IPS-NIHi11 (cell line): ENCODE results near the gene SIRT6.
A peak's percentile ranks its signal among the peaks of the same experiment; 100 is the strongest.
"Not testable (repeated sequence)": the region's sequence is repeated elsewhere in the genome, so short reads cannot be mapped to it uniquely, and the experiment has no call there.

Experiments used
- DNase-seq: peaks from one replicate; pipeline ENCODE4 v3.0.0; 2012; ENCODE audit warnings: mixed read lengths, low spot score

Gene SIRT6

DNA sequence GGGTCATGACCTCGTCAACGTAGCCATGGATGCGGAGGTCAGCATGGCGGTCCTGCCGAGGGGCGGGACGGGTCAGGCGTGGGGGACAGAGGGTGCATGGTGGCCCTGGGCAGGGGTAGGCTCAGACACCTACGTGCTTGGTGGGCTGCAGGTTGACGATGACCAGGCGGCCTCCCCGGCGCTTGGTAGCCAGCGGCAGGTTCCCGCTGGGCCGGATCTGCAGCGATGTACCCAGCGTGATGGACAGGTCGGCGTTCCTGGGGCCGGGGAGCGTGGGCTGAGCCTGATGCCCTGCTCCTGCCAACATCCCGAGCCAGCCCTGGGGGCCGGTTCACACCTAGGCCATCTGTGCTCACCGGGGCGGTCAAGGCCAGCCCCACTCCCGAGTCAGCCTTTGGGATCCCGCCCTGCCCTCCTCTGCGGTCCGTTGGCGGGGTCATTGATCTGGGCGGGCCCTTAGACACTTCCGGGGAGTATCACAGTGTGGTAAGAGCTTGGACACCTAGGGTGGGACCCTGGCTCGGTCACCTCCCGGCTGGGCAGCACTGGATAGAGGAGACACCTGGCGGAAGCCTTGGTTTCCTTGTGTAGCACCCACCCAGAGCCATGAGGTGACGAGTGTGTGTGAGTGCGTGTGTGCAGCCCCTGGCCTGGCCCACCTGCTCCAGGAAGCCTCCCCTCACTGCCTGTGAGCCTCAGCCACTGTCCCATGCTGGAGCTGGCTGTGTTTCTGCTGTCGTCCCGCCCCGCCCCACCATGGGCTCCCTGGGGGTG is 7.3 kb downstream of the SIRT6 start:
- DNase-seq = no peak

DNA sequence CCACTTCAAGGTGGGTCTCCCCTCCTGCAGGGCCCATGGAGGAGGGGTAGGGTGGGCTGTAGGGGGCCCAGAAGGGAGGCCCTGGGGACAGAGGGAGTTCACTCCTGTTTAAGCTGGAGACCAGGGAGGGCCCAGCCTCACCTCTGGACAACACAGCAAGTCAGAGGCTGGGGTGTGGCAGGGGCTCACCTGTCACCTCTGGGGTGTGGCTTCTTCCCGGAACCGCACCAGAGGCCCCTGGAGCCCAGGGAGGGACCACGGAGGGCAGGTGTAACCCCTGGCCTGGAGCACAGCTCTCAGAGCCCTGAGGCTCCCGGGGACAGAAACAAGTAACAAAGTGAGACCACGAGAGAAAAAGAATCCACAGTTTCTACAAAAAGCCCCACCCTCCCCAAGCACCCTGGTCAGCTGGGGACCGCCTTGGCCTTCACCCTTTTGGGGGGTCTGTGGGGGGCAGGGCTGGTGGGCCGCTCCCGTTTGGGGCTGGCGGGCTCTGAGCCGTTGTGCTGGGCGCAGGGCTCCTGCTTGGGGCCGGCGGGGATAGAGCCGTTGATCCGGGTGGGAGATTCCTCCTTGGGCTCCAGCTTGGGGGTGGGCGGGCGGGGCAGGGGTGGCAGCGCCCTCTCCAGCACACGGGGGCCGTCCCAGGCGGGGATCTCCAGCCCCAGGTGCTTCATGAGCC is 8.0 kb downstream of the SIRT6 start:
- DNase-seq = no peak

DNA sequence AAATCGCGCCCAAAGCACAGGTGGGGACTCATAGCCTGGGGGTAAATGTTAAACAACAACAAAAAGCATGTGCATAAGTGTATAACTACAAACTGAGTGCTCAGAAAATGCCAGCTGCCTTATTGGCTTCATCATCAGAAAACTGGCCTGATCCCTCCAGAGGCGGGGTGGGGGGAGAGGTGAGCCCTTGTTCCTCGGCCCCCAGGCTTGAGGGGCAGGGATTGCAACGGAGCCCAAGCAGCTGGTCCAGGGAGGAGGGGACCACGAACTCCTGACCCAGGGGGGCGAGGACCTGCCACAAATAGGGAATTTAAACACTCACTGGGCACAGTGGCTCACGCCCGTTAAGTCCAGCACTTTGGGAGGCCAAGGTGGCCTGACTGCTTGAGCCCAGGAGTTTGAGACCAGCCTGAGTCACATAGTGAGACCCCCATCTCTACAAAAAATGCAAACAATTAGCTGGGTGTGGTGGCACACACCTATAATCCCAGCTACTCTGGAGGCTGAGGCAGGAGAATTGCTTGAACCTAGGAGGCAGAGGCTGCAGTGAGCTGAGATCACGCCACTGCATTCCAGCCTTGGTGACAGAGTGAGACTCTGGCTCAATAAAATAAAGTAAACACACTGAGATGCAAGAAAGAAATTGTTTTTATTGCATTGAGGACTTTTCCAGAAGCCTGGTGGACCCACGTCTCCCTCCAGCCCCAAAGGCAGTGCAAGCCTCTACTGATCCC is 8.7 kb downstream of the SIRT6 start:
- no peak for DNase-seq

DNA sequence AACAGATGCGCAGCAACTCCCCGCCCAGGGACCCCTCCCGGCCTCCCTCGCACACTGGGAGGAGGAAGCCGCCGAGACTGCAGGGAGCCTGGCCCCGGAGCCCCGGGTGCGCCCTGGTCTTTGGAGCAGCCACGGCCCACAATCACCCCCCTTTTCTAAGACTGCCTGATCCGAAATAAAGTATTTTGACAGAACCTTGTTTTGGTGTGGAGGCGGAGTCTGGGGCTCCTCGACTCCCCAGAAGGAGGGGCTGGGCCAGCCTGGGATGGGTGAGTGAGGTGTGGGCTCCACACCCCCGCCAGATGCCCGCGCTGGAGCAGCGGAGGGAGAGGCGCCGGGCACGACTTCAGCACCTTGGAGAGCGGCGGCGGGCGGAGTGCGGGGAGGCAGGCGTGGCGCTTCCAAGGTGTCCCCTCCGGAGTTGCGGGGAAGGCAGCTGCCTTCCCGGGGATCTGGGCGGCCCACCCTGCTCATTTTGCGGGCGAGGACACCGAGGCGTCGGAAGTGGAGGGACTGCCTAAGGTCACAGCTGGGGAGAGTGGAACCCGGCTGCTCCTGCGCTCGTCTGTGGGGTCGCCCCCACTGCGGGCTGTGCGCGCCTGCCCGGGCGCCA is 9.4 kb downstream of the SIRT6 start:
- peak; percentile 94 for DNase-seq

DNA sequence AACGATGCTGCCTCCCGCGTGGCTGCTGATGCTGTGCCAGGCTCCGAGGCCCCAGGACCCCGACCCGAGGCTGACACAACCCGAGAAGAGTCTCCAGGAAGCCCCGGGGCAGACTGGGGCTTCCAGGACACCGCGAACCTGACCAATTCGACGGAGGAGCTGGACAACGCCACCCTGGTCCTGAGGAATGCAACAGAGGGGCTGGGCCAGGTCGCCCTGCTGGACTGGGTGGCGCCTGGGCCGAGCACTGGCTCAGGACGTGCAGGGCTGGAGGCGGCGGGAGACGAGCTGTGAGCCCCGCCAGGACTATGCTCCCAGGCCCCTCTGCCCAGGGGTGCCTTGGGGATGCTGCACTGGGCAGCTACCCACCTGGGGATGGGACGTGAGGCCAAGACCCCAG is 10.7 kb downstream of the SIRT6 start:
- DNase-seq = no peak

DNA sequence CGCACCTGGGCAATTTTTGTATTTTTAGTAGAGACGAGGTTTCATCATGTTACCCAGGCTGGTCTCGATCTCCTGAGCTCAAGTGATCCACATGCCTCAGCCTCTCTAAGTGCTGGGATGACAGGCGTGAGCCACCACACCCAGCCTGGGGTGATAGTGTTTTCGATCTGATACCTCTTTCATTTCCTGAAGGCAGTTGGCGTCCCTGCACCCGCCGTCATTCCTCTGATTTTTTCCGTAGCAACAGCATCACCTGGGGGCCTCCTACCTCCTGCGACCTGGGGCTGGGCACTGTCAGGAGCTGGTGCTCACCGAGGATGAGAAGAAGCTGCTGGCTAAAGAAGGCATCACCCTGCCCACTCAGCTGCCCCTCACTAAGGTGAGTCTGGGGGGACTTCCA is 18.1 kb downstream of the SIRT6 start:
- no peak for DNase-seq

DNA sequence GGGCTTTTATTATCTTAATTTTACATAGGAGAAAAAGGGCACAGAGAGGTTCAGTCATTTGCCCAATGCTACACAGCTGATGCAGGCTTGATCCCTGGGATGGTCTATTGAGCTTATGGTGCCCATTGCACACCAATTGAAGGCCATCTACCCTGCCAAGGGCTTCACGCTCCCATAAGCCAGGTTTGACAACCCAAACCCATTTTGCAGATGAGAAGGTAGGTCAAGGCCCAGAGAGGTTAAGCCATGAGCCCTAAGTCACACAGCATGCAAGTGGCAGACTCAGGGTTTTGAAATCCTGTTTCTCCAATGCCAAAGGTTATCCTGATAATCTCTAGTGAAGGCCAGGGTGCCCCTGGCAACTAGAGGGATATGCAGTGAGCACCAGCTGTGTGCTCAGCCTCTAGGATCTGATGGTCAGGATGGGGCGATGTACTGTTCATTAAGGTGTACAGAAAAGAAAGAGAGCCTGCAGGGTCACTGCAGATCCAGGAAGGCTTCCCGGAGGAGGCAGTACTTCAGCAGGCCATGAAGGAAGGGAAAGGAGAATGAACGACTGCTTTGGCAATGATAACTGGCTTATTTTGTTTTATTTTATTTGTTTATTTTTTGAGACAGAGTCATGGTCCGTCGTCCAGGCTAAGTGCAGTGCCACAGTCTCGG is 20.8 kb downstream of the SIRT6 start:
- no peak for DNase-seq

DNA sequence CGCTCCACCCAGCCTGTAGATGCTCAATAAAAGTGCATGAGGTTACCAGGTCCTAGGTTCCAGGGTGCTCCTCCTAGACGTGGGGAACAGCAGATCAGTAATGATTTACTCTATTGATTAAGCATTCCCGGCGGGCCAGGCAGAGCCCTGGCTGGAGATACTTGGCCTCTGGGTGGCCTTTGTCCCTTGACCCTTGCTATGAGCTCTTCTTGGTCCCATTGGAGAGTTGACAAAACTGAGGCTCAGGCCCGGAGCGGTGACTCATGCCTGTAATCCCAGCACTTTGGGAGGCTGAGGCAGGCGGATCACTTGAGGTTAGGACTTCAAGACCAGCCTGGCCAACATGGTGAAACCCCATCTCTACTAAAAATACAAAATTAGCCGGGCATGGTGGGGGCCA is 24.4 kb downstream of the SIRT6 start:
- not testable (repeated sequence) for DNase-seq

DNA sequence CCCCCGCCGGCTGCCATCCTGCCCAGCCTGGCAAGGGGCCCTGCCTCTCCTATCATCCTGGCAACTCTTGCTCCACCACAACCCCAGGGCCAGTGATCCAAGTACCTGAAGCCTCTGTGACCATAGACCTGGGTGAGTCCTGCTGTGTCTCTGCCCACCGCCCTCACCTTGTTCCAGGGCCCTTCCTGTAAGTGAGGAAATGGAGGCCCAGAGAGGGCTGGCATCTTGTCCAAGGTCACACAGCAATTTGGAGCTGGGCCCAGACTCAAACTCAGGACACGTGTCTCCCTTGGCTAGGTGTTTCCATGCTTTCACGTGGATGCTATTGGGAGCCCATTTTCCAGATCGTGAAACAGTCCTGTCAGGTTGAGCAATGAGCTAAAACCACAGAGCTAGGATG is 25.2 kb downstream of the SIRT6 start:
- no peak for DNase-seq

DNA sequence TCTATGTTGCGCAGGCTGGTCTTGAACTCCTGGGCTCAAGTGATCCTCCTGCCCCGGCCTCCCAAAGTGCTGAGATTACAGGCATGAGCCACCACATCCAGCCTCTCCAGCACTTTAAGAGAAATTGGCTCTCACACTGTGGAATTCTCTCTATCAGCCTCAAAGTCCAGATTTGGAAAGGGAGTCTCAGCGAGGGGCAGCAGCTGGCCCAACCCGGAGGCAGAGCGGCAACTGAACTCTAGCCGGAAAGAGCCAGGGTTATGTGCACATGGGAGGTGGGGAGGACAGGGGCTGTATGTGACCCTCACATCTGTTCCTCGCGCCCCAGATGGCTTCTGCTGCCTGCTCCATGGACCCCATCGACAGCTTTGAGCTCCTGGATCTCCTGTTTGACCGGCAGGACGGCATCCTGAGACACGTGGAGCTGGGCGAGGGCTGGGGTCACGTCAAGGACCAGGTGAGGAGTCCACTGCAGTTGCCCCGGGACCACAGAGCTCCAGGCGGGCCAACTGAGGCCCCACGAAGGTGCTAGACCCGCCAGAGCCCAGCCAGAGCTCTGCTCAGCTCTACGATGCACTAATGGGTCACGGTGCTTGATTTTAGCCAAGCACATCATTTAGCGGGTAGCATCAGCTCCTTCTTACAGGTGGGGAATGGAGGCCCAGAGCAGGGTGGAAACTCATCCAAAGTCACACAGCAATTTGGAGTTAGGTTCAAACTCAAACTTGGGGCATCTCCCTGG is 27.6 kb downstream of the SIRT6 start:
- no peak for DNase-seq

DNA sequence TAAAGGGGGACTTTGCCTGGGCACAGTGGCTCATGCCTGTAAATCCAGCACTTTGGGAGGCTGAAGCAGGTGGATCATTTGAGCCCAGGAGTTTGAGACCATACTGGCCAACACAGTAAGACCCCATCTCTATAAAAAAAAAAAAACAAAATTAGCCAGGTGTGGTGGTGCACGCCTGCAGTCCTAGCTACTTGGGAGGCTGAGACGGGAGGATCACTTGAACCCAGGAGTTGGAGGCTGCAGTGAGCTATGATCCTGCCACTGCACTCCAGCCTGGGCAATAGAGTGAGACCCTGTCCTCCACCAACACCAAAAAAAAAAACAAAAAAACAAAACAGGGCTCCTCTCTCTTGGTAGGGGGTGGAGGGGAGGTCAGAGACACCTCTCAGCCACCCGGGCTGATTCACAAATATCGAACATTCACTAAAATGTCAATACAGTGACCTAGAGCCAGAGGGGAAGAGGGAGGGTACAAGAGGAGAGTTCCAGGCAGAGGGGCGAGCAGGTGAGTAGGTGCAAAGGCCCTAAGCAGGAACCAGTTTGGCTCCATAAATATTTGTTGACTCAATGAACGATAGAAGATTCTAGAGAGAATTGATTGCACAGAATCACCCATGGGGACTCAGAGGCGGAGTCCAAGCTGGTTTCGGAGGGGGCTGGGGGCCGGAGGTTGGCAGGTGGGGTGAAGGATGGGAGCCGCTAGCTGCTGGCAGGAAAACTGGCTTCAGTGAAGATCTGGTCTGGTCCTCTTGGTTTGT is 29.9 kb downstream of the SIRT6 start:
- DNase-seq = no peak

DNA sequence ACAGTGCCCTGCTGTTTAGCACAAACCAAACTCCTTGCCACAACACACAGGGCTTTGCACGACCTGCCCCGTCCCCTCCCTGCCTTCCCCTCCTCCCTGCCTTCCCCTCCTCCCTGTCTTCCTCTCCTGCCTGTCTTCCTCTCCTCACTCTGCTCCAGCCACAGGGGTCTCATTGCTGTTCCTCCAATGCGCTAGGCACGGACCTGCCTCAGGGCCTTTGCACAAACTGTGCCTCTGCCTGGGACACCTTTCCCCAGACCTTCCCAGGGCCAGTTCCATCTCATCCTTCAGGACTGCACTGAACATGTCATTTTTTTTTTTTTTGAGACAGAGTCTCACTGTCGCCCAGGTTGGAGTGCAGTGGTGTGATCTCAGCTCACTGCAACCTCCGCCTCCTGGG is 30.7 kb downstream of the SIRT6 start:
- no peak for DNase-seq

DNA sequence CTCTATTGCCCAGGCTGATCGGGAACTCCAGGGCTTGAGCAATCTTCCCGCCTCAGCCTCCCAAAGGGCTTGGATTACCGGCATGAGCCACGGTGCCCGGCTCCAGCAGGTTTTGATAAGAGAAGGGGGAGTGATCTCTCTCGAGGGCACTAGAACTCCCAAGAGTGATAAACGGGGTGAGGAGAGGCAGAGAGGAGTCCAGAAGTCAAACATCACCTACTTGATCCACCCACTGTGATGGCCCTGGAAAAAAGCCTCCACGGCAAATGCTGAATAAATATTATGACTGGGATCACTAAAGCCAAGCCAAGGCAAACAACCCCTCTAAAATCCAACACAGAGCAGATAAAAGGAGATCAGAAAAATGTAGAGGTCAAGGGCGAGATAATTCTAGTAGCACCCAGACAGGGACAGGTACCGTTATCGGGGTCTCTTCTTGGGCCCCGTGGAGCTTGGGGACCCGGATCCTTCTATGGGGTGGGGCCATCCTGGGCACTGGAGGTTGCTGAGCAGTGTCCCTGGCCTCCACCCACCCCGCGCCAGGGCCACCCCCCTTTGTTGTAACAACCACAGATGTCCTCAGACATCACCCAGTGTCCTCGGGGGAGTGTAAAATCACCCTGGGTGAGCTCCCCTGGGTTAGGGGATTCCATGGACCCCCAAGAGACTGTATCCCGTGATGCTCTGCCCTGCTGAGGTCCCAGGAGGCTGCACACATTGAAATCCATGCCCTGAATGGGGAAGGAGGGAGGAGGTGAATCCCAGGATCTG is 32.7 kb downstream of the SIRT6 start:
- no peak for DNase-seq

DNA sequence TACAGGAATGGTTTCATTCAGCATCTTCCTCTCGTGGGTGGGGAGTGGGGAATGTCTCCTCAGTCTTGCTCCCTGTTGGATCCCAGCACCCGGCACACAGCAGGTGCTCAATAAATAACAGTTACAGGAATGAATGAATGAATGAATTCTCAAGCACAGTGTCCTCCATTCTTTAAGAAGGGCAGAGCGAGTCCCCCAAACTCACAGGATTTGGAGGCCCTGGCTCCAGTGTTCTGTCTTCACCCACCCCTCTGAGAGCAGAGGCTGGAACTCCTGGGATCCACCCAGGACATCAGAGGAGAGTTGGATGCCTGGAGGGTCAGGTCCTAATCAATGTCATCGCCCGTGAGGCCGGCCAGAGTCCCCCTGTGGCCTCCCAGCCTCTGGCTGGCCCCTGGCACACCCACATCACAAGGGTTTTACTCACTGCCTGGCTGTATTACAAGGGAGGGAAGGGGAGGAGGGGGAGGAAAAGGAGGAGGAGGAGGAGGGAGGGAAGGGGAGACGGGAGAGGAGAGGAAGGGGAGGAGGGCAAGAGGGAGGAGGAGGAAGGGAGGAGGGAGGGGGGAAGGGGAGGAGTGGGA is 37.6 kb downstream of the SIRT6 start:
- DNase-seq = no peak

DNA sequence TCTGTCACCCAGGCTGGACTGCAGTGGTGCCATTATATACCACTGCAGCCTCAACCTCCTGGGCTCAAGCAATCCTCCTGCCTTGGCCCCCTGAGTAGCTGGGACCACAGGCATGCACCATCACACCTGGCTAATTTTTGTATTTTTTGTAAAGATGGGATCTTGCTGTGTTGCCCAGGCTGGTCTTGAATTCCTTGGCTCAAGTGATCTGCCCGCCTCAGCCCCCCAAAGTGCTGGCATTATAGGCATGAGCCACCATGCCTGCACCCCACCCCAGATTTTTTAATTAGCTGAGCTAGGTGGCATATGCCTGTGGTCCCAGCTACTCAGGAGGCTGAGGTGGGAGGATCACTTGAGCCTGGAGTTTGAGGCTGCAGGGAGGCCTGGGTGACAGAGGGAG is 39.4 kb downstream of the SIRT6 start:
- DNase-seq = not testable (repeated sequence)

DNA sequence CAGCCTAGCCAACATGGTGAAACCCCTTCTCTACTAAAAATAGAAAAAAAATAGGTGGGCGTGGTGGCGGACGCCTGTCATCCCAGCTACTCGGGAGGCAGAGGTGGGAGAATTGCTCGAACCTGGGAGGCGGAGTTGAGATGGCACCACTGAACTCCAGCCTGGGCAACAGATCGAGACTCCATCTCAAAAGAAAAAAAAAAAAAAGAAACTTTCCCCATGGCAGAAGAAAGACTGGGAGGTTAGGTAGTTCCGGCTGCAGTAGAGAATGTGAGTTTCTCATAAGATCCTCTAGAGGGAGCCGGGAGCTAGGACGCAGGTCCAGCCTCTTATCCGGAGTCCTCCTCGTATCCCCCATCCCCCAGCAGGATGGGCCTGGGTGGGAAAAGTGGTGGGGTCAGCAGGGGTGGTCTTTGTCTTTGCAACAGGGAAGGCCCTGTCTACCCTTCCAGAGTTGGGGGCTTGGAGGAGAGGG is 42.1 kb downstream of the SIRT6 start:
- DNase-seq = peak; percentile 91

DNA sequence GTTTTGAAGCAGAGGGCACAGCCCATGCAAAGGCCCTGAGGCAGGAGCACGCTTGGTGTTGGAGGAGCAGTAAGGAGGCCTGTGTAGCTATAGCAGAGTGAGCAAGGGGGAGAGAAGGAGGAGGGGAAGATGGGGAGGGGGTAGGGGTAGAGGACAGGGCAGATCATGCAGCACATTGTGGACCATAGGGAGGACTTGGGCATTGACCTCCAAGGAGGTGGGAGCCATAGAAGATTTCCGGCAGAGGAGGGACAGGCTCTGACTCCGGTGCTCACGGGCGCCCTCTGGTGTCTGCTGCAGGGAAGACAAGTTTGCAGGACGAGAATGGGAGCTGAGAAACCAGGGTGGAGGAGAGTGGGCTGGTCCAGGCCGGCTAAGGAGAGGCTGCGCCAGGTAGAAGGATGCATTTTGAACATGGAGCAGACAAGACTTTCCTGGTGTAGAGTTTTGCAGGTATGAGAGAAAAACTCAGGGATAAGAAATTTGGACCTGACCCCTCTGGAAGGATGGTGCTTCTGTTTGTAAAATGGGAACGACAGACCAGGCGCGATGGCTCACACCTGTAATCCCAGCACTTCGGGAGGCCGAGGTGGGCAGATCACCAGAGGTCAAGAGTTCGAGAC is 42.6 kb downstream of the SIRT6 start:
- DNase-seq = peak; percentile 92

DNA sequence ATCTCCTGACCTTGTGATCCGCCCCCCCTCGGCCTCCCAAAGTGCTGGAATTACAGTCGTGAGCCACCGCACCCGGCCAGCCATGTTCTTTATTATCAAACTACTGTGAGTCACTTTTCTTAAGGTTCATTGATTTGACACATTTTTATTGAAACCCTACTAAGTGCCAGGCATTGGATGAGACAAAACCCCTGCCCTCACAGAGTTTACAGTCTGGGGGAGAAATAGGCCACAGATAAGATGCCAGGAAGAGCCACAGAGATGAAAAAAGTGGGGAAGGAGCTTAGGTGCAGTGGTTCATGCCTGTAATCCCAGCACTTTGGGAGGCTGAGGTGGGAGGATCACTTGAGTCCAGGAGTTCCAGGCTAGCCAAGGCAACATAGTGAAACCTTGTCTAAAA is 43.9 kb downstream of the SIRT6 start:
- no peak for DNase-seq

DNA sequence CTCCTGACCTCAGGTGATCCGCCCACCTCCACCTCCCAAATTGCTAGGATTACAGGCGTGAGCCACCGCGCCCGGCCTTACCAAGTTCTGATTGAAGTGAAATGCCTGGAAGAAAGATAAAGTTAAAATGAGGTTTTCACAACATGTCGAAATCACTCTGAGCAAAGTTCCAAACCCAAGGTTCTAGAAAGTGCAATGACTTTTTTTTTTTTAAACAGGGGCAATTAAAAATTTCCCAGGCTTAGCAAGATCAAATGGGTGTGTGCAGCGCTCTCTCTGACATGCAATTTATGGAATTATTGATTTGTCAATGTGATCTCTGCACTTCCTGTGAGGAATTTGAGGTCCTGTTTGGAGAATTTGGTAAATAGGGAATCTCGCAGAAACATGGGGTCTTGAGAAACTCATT is 45.7 kb downstream of the SIRT6 start:
- no peak for DNase-seq
